ENCODE results near the gene UROD.

GRCh38 chr1:44999232-44999631 is 12.8 kb upstream of the UROD start:
- TF ChIP-seq, protein P1, sequence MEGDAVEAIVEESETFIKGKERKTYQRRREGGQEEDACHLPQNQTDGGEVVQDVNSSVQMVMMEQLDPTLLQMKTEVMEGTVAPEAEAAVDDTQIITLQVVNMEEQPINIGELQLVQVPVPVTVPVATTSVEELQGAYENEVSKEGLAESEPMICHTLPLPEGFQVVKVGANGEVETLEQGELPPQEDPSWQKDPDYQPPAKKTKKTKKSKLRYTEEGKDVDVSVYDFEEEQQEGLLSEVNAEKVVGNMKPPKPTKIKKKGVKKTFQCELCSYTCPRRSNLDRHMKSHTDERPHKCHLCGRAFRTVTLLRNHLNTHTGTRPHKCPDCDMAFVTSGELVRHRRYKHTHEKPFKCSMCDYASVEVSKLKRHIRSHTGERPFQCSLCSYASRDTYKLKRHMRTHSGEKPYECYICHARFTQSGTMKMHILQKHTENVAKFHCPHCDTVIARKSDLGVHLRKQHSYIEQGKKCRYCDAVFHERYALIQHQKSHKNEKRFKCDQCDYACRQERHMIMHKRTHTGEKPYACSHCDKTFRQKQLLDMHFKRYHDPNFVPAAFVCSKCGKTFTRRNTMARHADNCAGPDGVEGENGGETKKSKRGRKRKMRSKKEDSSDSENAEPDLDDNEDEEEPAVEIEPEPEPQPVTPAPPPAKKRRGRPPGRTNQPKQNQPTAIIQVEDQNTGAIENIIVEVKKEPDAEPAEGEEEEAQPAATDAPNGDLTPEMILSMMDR (conservative IDR thresholded peaks at IDR 0.05 in 1 of 2, IDR thresholded peaks at IDR 0.05 in 1 of 2; ENCODE audit: extremely low read depth in 1 of 2, insufficient read depth in 1 of 2, low read depth in 1 of 2, low read length in 2 of 2), result no peak
- no peak for TF ChIP-seq EZH2 (IDR thresholded peaks at IDR 0.05; ENCODE audit: borderline replicate concordance, low read length)
